ENCODE measurements around the gene AGR2. TPM values are rescaled to one million over a fixed set of nuclear protein-coding genes. Genes with fewer than 3 reads are reported as not detected.

The AGR2 gene
- total RNA-seq, 1 experiment from 2014 or later: 0.93 TPM

- no peak for TF ChIP-seq REST (IDR thresholded peaks at IDR 0.05; ENCODE audit: low read depth)
- no peak for TF ChIP-seq SP1 (IDR thresholded peaks at IDR 0.05; ENCODE audit: low read depth)
- no peak for TF ChIP-seq EZH2 (IDR thresholded peaks at IDR 0.05)
Observed at GRCh38 chr7:16773884-16774283, 30.9 kb downstream of the AGR2 start (continued).

GRCh38 chr7:16773326-16773725 lies 31.5 kb downstream of the AGR2 start:
- Histone ChIP-seq H3K4me1 (ENCODE audit: control insufficient read depth in 1 of 2, insufficient read depth in 2 of 2, low read length in 2 of 2) (no peaks in the 10 kb centered on the region), H4K20me1 (ENCODE audit: insufficient read depth) (no peaks in the 10 kb centered on the region), H3K9me3 (ENCODE audit: control insufficient read depth in 1 of 2, insufficient read depth in 1 of 2, low read depth in 1 of 2, low read length in 2 of 2) (no peaks in the 10 kb centered on the region), H3K9me2 (ENCODE audit: insufficient read depth) (no peaks in the 10 kb centered on the region), H3K27me3 (ENCODE audit: insufficient read depth, low read length) (no peaks in the 10 kb centered on the region), H2AFZ (ENCODE audit: low read depth, low read length, poor library complexity, severe bottlenecking) (no peak overlapping the region), H3K27ac (ENCODE audit: low read depth, low read length) (no peak overlapping the region), H3K36me3 (ENCODE audit: control insufficient read depth in 1 of 2, insufficient read depth in 2 of 2, low read length in 2 of 2) (no peaks in the 10 kb centered on the region), H3K9ac (ENCODE audit: low read length) (no peak overlapping the region), H3K4me2 (ENCODE audit: low read length) (no peak overlapping the region), H3K4me3 (replicated peaks in 1 of 2; ENCODE audit: low read depth in 1 of 2, low read length in 2 of 2) (no peak overlapping the region), H3K79me2 (ENCODE audit: insufficient read depth, low read length) (no peaks in the 10 kb centered on the region)
- RAD21 ChIA-PET (ENCODE audit: low non-redundant PET in 1 of 2, low total read pairs in 2 of 2, uncharacterized antibody in 2 of 2, unreplicated experiment in 2 of 2): no interaction called here
- ATAC-seq: no peak
- intact Hi-C loops (cut with micrococcal nuclease): no loop called here
- no peak for DNase-seq (ENCODE audit: low read depth, low spot score)
- CTCF ChIA-PET: no interaction called here
- POLR2A ChIA-PET: no interaction called here
- BruUV-seq (replicated peaks): no TSS peak
- TF ChIP-seq RAD21 (IDR thresholded peaks at IDR 0.05; ENCODE audit: low read depth) (no peak), POLR2A (IDR thresholded peaks at IDR 0.05; ENCODE audit: borderline replicate concordance, extremely low read depth, insufficient read depth, insufficient read length) (no peak), FOSL1 (IDR thresholded peaks at IDR 0.05; ENCODE audit: low read depth) (no peak), SRF (IDR thresholded peaks at IDR 0.05; ENCODE audit: low read depth) (no peak), CBX3 (IDR thresholded peaks at IDR 0.05; ENCODE audit: low read depth) (no peak), ZFX (IDR thresholded peaks at IDR 0.05) (no peak), SIN3A (IDR thresholded peaks at IDR 0.05; ENCODE audit: low read depth) (no peak), CEBPB (IDR thresholded peaks at IDR 0.05; ENCODE audit: low read depth) (no peak), YY1 (IDR thresholded peaks at IDR 0.05; ENCODE audit: extremely low read depth, insufficient replicate concordance, low read depth, low read length) (no peak)
